Measurements from ENCODE around the gene ANP32B.

DNA sequence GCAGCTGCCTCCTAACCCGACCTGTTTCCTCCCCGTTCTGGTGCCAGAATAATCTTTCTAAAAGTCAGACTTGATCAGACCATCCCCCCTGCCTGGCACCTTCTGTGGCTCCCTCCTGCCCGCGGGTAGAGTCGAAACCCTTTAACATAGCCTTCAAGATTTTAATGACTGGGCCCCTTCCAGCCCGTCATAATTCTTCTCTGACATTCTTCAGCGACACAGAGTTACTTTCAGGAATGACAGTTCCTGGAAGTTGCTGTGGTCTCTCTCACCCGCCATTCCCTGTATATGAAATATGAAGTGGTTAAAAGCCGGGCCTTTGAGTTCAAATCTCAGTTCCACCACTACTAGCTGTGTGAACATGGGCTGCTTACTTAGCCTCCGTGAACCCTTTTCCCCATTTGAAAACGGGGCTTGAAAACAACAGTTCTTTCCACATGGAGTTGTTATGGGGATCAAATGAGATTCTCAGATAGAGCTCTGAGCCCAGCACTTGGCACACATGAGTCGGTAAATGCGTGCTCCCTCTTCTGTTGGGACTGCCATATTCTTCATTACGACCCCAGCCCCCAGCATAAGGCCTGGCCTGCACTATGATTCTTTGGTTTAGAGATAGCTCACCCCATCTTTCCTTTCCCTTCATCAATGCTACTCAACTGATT lies 74.1 kb downstream of the ANP32B start:
- TF ChIP-seq, protein P1, sequence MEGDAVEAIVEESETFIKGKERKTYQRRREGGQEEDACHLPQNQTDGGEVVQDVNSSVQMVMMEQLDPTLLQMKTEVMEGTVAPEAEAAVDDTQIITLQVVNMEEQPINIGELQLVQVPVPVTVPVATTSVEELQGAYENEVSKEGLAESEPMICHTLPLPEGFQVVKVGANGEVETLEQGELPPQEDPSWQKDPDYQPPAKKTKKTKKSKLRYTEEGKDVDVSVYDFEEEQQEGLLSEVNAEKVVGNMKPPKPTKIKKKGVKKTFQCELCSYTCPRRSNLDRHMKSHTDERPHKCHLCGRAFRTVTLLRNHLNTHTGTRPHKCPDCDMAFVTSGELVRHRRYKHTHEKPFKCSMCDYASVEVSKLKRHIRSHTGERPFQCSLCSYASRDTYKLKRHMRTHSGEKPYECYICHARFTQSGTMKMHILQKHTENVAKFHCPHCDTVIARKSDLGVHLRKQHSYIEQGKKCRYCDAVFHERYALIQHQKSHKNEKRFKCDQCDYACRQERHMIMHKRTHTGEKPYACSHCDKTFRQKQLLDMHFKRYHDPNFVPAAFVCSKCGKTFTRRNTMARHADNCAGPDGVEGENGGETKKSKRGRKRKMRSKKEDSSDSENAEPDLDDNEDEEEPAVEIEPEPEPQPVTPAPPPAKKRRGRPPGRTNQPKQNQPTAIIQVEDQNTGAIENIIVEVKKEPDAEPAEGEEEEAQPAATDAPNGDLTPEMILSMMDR (IDR thresholded peaks at IDR 0.05), result no peak
- TF ChIP-seq POLR2A (IDR thresholded peaks at IDR 0.05), result no peak

Data from heart left ventricle (tissue), 13 donors.